Activated CD4-positive, alpha-beta T cell treated with anti-CD3 and anti-CD28 coated beads for 36 hours (primary cell): Measurements from ENCODE around the gene C1QB. TPM values are rescaled to one million over a fixed set of nuclear protein-coding genes. Genes with fewer than 3 reads are reported as not detected.

Experiments used
- ATAC-seq: fragments of 200-7000 bp; cut with Tn5 transposase; one replicate; pipeline ENCODE4 v1.10.0; 2021; ENCODE audit warnings: mild to moderate bottlenecking, moderate library complexity
- CTCF ChIA-PET: fragments of 350-600 bp; sonication (Branson Sonifier 250); formaldehyde crosslinking; loops from one replicate; lab custom pipeline; 2021; ENCODE audit warnings: antibody characterized with exemption; lab: Charles Lee
- POLR2A ChIA-PET: fragments of 350-600 bp; sonication (Branson Sonifier 250); formaldehyde crosslinking; loops from one replicate; lab custom pipeline; 2021; ENCODE audit warnings: antibody characterized with exemption, inconsistent platforms; lab: Charles Lee
- DNase-seq: peaks from one replicate; pipeline ENCODE4 v3.0.0-alpha.2; 2020
- H3K27ac Mint-ChIP-seq: one replicate; pipeline ENCODE4 v1.8.0; 2021; ENCODE audit warnings: mixed read lengths
- H3K27me3 Mint-ChIP-seq: one replicate; pipeline ENCODE4 v1.8.0; 2021; ENCODE audit warnings: mixed read lengths
- H3K36me3 Mint-ChIP-seq: one replicate; pipeline ENCODE4 v1.8.0; 2021; ENCODE audit warnings: low read depth, mixed read lengths
- H3K4me1 Mint-ChIP-seq: one replicate; pipeline ENCODE4 v1.8.0; 2021; ENCODE audit warnings: mixed read lengths
- H3K4me3 Mint-ChIP-seq: one replicate; pipeline ENCODE4 v1.8.0; 2021; ENCODE audit warnings: mild to moderate bottlenecking, moderate library complexity, mixed read lengths
- H3K9me3 Mint-ChIP-seq: one replicate; pipeline ENCODE4 v1.8.0; 2021; ENCODE audit warnings: low read depth, mixed read lengths
- intact Hi-C, 2 experiments: fragments of 100-400 bp; cut with DNase I in 1 of 2; cut with micrococcal nuclease in 1 of 2; formaldehyde crosslinking; loops; one replicate each; pipeline versions ENCODE4 v1.14.2 to v1.15.1; 2022 to 2024; cut with DNase I, micrococcal nuclease
- total RNA-seq, 2 experiments: library from RNA; stranded (reverse); gene quantifications; one replicate each; pipeline ENCODE4 v1.2.3, GENCODE V29; 2021

C1QB gene
- total RNA-seq, 2 experiments from 2014 or later = not detected

DNA sequence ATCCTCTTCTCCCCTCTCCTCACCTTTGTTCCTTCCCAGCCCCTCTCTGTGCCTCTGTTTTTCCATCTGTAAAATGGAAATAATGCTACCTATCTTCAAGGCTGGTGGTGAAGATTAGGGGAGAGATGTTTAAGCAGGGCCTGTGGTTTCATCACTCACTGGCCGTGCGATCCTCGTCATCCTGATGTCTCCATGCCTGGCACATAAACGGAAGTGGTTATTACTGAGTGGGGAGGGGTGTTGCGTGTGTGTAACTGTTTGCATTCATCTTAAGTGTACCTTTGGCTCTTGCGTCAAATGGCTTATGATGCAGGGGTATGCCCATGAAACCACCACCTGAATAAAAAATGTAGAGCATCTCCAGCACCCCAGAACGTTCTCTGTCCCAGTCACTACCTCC is 33.8 kb upstream of the C1QB start:
- no peaks in the 10 kb centered on the region for H3K9me3 Mint-ChIP-seq
- peaks cover 23% of the 10 kb centered on the region for H3K27me3 Mint-ChIP-seq
- intact Hi-C loops = no loop called here
- DNase-seq (no peak), ATAC-seq (no peak)
- H3K4me3 Mint-ChIP-seq = no peak overlapping the region
- CTCF ChIA-PET = no interaction called here
- H3K27ac Mint-ChIP-seq = no peak overlapping the region
- no peaks in the 10 kb centered on the region for H3K36me3 Mint-ChIP-seq
- no peaks in the 10 kb centered on the region for H3K4me1 Mint-ChIP-seq
- POLR2A ChIA-PET = no interaction called here

DNA sequence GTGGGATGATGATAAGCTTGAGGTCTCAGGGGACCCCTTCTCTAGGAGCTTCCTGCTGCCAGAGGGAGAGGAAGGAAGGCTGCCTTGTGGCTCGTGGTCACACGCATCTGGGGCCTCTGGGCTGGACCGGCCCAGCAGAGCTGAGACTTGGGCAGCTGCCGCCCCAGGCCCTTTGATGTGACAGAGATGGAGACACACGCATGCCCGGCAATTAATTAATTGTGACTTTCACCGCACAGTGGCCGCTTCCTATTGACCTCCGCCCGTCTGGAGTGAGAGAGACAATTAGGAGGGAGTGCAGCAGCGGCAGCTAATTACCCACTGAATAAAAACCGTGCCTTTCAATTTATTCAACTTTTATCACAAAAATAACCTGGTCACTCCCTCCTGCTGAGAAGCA is 33.2 kb upstream of the C1QB start:
- Mint-ChIP-seq H3K27me3 (peaks cover 23% of the 10 kb centered on the region), H3K4me1 (no peaks in the 10 kb centered on the region), H3K4me3 (no peak overlapping the region), H3K27ac (no peak overlapping the region), H3K36me3 (no peaks in the 10 kb centered on the region), H3K9me3 (no peaks in the 10 kb centered on the region)
- CTCF ChIA-PET = no interaction called here
- intact Hi-C loops = no loop called here
- POLR2A ChIA-PET = no interaction called here
- ATAC-seq = no peak
- no peak for DNase-seq

DNA sequence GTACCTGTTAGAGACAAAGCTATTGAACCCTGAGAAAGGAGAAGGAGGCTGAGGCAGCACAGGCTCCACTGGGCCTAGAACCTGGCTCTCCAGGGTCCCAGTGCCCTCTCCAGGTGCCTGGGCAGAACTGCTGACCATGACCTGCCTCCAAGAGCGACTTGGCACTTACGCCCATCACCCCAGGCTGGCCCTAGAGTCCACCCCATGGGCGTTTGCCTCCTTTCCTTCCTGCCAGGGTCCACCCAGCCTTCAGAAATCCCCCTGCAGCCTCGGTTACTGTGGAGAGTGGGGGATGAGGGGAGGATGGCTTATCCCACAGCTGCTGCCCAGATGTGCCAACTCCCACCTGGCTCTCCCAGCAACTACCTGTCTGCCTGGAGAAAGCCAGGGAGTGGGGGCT is 31.3 kb upstream of the C1QB start:
- POLR2A ChIA-PET = no interaction called here
- H3K27ac Mint-ChIP-seq = no peak overlapping the region

DNA sequence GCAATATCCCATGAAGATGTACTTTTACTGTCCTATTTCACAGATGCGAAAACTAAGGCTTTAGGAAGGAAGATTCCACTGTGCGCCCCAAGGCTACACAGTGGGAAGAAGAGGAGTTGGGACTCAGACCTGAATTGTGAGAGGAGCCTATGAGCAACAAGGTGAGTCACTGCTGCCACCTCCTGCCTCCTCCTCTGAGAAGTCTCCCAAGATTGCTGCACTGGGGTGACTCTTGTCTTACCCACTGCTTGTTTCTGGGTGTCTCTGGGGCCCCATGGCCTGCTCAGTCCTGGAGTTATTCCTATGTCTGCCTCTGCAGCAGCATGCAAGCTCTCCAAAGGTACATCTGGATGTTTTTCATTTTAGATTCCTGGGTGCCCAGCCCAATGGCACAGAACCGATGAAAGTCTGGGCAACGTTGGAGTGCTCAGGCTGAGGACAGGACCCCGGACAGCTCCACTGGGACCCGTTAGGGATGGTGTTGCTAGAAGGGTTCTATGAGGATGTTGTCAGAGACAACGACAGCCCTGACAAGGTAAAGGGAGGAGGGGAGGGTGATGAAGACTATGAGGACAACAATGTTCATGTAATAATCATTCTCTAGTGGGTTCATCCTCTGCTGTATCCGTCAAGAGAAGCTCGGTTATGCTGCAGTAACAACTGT is 27.6 kb upstream of the C1QB start:
- CTCF ChIA-PET = no interaction called here
- Mint-ChIP-seq H3K27ac (no peak overlapping the region), H3K36me3 (no peaks in the 10 kb centered on the region), H3K4me3 (no peak overlapping the region), H3K27me3 (peaks cover 28% of the 10 kb centered on the region), H3K9me3 (no peaks in the 10 kb centered on the region), H3K4me1 (no peaks in the 10 kb centered on the region)
- POLR2A ChIA-PET = no interaction called here
- peak; percentile 39 for ATAC-seq
- intact Hi-C loops = no loop called here
- peak; percentile 11 for DNase-seq

More for the DNA sequence above, 31.3 kb upstream of the C1QB start:
- no peak for ATAC-seq
- Mint-ChIP-seq H3K27me3 (peaks cover 23% of the 10 kb centered on the region), H3K4me3 (no peak overlapping the region), H3K4me1 (no peaks in the 10 kb centered on the region), H3K36me3 (no peaks in the 10 kb centered on the region), H3K9me3 (no peaks in the 10 kb centered on the region)
- DNase-seq = no peak
- intact Hi-C loops = no loop called here
- CTCF ChIA-PET = interaction anchor here (0.7 to 1.4 kb wide), 3 partner anchors 19 to 491 kb away, joined by 3 read pairs; no protein-coding TSS in a partner anchor

DNA sequence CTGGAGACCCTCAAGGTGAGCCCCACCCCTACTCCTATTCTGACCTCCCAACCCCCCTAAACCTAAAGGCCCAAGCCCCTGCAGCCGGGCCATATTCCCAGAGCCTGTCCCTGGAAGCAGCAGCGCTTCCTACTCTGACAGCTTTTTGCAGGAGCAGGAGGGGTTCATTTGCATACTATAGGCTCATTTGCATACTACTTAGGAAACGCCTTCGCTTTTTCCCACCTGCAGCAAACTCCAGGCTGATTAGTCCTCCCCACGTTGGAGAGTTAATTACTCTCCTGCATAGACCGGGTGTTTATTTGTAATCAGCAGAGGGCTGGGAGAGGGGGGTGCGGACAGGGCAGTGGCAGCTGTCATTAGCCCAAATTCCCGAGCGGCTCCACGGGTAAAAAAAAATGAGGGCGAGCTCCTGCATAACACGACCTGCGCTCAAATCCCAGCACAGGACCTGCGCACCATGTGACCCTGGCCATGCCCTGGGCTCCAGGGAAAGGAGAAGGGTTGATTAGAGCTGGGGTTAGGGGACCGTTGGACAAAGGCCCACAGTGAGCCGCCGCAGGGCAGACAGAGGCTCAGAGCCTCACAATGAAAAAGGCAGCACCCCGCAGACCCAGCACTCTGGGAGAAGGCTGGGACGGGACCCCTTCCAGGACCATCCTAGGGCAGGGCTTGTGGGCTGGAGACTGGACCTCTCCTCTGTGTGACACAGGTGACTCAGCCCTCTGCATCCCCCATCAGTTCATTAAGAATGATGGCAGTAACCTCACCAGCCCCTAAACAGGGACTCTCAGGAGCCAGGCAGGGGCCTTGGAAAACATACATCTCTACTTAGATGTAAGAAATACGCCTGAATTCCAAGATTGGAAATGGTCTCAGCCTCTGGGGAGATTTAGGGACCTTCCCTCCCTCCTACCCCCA is 26.5 kb upstream of the C1QB start:
- ChIA-PET POLR2A (no interaction called here), CTCF (no interaction called here)
- no peaks in the 10 kb centered on the region for H3K9me3 Mint-ChIP-seq
- no peak for ATAC-seq
- no peaks in the 10 kb centered on the region for H3K36me3 Mint-ChIP-seq
- H3K4me3 Mint-ChIP-seq = no peak overlapping the region
- DNase-seq = no peak
- H3K27ac Mint-ChIP-seq = no peak overlapping the region
- no peaks in the 10 kb centered on the region for H3K4me1 Mint-ChIP-seq
- H3K27me3 Mint-ChIP-seq = peaks cover 30% of the 10 kb centered on the region
- intact Hi-C loops = no loop called here

DNA sequence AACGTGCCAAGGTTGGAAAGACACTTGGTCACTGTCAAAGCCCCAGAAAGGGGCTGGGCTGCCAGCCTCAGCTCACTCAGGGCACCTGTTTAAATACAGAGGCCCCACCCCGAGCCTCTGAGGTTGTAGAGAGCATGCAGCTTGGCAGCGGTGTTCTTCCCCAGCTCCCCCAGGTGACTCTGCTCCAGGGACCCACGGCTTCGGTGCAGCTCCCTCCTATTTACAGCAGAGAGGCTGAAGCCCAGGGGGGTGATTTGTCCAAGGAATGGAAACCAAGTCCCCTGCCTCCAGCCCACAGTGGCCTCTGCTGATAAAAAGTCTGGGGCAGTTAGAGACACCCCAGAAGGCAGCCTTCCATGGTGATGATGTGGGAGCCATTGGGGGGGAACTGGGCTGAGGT is 25.7 kb upstream of the C1QB start:
- intact Hi-C loops = no loop called here
- ATAC-seq = no peak
- Mint-ChIP-seq H3K27ac (no peak overlapping the region), H3K4me3 (no peak overlapping the region), H3K27me3 (peaks cover 33% of the 10 kb centered on the region), H3K36me3 (no peaks in the 10 kb centered on the region), H3K9me3 (no peaks in the 10 kb centered on the region), H3K4me1 (no peaks in the 10 kb centered on the region)
- DNase-seq = no peak
- CTCF ChIA-PET = no interaction called here
- POLR2A ChIA-PET = no interaction called here

DNA sequence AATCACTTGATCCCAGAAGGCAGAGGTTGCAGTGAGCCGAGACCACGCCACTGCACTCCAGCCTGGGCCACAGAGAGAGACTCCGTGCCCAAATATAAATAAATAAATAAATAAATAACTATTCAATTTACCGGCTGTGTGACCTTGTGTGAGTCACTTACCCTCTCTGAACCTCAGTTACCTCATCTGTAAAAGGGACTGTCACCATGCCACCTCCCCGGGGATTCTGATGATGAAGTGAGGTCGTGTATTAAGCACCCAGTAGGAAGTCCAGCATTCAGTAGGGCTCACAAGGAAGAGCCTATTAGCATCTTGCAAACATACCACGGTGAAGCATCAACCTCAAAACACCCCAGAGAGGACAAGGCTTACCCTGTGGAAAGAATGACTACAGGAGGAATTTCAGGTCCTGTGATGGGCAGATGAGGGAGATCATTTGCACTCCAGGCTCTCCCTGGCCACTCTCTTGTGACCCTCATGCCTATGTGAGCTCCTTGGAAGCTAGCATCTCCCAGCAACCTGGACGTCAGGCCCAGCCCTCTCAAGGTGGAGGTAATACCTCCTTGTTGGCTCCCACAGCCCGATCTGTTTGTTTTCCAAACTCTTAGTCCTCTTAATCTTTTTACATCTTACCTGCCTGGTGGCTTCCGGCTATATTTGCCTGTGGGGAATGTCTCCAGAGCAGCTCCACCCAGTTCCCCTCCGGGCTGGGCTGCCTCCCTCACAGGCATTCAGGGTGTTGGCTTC is 24.2 kb upstream of the C1QB start:
- no peaks in the 10 kb centered on the region for H3K9me3 Mint-ChIP-seq
- H3K27me3 Mint-ChIP-seq = peaks cover 35% of the 10 kb centered on the region
- no peaks in the 10 kb centered on the region for H3K4me1 Mint-ChIP-seq
- no peak overlapping the region for H3K27ac Mint-ChIP-seq
- CTCF ChIA-PET = no interaction called here
- intact Hi-C loops = no loop called here
- ATAC-seq = no peak
- POLR2A ChIA-PET = no interaction called here
- no peak for DNase-seq
- H3K4me3 Mint-ChIP-seq = no peak overlapping the region
- H3K36me3 Mint-ChIP-seq = no peaks in the 10 kb centered on the region

DNA sequence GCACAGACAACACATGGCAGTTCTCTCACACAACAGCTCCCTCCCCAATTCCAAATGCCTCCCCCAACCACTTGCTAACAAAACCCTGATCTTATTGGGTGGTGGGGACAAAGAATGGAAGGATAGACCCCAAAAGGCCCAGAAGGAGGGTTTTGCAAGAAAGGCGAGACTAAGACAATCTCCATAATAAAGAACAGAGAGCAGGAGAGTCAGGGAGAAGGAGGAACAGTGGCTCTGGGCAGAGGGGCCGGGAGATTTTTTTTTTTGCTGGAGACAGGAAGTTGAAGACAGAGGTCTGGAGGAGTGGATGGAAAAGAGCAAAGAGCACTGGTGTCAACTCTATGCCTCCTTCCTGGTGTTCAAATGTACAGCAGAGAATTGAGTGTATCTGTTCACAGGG is 23.1 kb upstream of the C1QB start:
- ATAC-seq = no peak
- H3K9me3 Mint-ChIP-seq = no peaks in the 10 kb centered on the region
- DNase-seq = no peak
- H3K27me3 Mint-ChIP-seq = peaks cover 30% of the 10 kb centered on the region
- no peaks in the 10 kb centered on the region for H3K4me1 Mint-ChIP-seq
- H3K27ac Mint-ChIP-seq = no peak overlapping the region
- no peak overlapping the region for H3K4me3 Mint-ChIP-seq
- H3K36me3 Mint-ChIP-seq = no peaks in the 10 kb centered on the region
- ChIA-PET CTCF (no interaction called here), POLR2A (no interaction called here)
- intact Hi-C loops = no loop called here

DNA sequence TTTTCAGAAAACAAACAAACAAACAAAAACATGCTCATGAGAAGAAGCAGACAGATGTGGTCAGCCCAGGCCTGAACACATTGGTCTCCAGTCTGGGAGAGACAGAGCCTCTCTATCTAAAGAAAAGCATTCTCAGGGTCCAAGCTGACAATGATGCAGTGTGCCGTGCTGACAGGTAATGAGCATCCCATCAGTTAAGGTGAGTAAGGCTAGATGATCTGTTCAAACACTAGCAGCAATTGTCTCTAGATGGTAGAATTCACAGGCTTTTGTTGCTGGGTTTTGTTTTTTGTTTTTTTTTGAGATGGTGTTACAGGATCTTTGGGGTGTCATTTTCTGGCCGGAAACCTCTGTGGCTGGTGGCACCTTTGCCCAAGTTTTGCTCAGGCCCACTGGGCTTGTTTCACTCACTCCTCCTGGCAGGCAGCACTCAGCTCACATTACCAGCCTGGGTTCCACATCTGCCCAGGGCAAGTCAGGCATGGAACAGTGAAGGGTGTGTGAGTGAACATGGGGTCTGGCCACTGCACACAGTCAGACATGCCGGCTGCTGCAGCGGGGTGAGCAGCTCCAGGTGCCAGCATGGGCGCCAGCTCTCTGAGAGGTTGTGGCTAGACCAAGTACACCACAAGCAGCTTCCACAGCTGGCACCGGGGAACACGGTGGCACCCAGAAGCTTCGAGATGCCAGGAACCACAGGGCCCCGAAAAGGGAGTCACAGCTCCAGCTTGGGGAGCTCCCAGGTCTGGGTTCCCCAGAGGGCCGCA is 19.2 kb upstream of the C1QB start:
- CTCF ChIA-PET = no interaction called here
- ATAC-seq = no peak
- H3K27ac Mint-ChIP-seq = no peak overlapping the region
- no peaks in the 10 kb centered on the region for H3K9me3 Mint-ChIP-seq
- DNase-seq = no peak
- POLR2A ChIA-PET = interaction anchor here (0.6 kb wide), 1 partner anchor 400 kb away, joined by 9 read pairs; no protein-coding TSS in a partner anchor
- H3K27me3 Mint-ChIP-seq = peaks cover 26% of the 10 kb centered on the region
- no peak overlapping the region for H3K4me3 Mint-ChIP-seq
- intact Hi-C loops = no loop called here
- no peaks in the 10 kb centered on the region for H3K4me1 Mint-ChIP-seq
- no peaks in the 10 kb centered on the region for H3K36me3 Mint-ChIP-seq

DNA sequence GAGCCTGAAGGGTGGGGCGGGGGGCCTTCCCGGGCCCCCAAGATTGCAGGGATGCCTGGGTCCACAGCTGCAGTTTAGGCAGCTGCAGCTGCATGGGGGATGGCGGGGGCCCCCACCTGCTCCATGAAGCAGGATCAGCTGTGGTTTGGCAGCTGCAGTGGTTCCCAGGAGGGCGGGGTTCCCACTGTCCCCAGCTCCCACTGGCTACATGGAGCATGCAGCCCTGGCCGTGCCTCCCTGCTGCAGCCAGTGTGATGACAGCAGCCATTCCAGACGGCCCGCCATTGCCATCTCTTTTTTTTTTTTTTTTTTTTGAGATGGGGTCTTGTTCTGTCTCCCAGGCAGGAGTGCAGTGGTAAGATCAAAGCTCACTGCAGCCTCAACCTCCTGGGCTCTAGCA is 17.6 kb upstream of the C1QB start:
- Mint-ChIP-seq H3K9me3 (no peaks in the 10 kb centered on the region), H3K27me3 (peaks cover 14% of the 10 kb centered on the region), H3K36me3 (no peaks in the 10 kb centered on the region), H3K27ac (no peak overlapping the region), H3K4me3 (no peak overlapping the region), H3K4me1 (no peaks in the 10 kb centered on the region)
- POLR2A ChIA-PET = no interaction called here
- DNase-seq = no peak
- CTCF ChIA-PET = interaction anchor here (0.8 kb wide), 1 partner anchor 351 kb away, joined by 3 read pairs; no protein-coding TSS in a partner anchor
- ATAC-seq = no peak
- intact Hi-C loops = no loop called here

DNA sequence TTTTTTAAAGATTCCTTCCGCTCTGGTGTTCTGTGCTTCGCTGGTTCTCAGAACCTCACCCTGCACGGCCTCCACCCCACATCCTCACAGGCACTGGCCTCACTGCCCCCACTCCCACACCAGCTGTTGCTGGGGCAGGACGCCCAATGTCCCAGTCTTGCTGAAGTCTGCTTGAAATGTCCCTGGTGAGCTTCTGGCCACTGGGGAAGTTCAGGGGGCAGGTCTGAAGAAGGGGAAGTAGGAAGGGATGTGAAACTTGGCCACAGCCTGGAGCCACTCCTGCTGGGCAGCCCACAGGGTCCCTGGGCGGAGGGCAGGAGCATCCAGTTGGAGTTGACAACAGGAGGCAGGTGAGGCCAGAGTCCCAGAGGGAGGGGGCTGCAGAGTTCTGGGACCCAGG is 16.7 kb upstream of the C1QB start, which contains the start of gene C1QA:
Gene C1QA, plus strand, starts transcription at position 276 of the 400 bp plus-strand sequence. CDS start 989 bp downstream, outside the sequence.
- intact Hi-C loops = no loop called here
- H3K27ac Mint-ChIP-seq = no peak within 1 kb of the TSS
- H3K36me3 Mint-ChIP-seq = no peaks in the 10 kb centered on the region
- ATAC-seq = no peak
- no peak for DNase-seq
- H3K9me3 Mint-ChIP-seq = no peaks in the 10 kb centered on the region
- POLR2A ChIA-PET = no interaction called here
- CTCF ChIA-PET = no interaction called here
- peaks cover 17% of the 10 kb centered on the region for H3K27me3 Mint-ChIP-seq
- no peaks in the 10 kb centered on the region for H3K4me1 Mint-ChIP-seq
- no peak within 1 kb of the TSS for H3K4me3 Mint-ChIP-seq
